Stimulated activated CD8-positive, alpha-beta memory T cell treated with anti-CD3 and anti-CD28 coated beads, Interleukin-7, amount 100 ng/mL, for 24 hours (primary cell): ENCODE results near the gene SLC9A3.
"Not testable (repeated sequence)": the region's sequence is repeated elsewhere in the genome, so short reads cannot be mapped to it uniquely, and the experiment has no call there.

Experiments used
- DNase-seq: peaks from one replicate; pipeline ENCODE4 v3.0.0-alpha.2; 2020; ENCODE audit warnings: low read depth

Gene SLC9A3

DNA sequence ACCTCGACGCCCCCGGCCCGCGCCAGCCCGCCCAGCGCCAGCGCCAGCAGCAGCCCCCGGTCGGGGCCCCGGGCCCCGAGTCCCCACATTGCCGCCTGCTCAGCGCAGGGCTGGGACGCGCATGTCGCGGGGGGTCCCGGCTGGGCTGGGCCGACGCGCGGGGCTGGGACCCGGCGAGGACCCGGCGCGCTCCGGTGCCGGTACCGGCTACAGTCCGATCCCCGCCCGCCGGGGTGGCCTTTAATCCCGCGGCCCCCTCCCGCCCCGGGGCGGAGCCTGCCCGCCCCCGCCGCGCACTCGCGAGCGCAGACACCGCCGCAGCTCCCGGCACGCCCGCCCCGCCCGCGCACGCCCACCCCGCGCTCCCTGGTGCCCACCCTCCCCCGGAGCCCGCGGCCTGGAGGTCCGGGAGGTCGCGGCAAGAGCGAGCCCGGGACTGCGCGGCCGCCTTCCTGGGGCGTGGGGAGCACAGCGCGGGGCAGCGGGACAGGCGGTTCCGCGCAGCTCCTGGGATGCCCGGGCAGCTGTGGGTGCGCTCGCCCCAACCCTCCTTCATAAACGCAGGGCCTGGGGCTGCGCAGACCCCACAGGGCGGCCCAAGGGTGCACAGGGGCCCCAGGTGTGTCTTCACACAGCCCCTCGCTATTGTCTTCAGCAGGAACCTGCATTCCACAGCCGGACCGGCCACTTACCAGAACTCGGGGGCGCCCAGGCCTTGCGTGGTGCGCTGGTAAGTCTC is at the start of gene SLC9A3:
SLC9A3 (minus strand) TSS at position 216 of the 739 bp plus-strand sequence.
- DNase-seq, result no peak

DNA sequence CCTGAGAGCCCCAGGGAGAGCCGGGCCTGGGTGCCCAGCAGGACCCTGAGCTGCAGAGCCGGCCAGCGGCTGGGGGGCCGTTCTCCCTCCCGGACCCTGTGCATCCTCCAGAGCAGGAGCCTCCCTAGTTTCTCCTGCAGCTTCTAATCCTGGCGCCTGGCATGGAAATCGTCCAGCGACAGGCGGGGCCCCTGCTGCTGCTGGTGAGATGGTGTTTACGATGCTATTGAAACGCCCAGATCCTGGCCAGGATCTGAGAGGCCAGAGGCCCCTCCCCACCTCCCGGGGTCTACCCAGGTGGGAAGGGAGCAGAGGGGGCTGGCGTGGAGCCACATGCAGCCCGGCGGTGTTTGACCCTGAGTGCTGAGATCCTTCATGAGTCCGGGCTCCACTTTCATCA is 49.7 kb upstream of the SLC9A3 start:
- no peak for DNase-seq

DNA sequence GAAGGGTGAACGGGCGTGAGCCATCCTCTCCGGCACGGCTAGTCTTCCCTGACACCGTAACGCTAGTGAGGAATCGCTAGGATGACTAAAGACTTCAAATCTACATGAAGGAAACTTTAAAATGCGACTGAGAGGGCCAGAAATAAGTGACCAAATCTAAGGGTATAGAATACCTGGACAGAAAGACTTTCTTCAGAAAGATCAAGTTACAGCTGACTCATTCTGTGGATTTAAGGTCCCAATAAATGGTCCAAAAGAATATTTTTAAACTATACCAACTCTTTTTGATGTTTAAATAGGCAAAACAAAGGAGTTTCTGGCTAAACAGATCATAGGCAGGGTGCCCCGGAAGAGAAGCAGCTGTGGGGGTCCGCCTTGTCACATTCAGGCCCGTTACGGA is 49.0 kb upstream of the SLC9A3 start:
- no peak for DNase-seq

DNA sequence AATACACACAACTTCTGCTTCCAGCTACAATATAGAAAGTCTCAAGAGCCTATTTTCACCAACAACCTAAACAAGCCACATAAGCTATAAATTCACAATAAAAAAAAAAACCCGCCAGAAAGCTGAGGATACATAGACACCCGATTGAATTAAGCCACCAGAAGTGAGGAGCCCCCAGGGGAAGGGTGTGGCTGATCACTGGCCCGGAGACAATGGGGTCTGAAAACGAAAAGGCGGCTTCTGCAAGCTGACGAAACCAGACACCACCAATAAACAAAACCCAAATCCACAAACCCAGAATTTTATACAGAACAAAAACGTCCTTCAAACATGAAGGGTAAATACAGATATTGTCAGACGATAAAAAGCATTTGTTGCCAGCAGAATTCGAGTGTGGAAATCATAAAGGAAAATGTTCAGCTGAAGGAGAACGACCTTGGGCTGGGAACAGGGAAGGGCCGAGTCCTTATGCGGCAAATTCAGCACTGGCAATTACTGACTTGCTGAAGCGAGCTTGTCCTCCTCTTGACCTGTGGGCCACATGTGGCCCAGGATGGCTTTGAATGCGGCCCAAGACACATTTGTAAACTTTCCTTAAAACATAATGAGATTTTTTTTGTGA is 48.3 kb upstream of the SLC9A3 start:
- no peak for DNase-seq

DNA sequence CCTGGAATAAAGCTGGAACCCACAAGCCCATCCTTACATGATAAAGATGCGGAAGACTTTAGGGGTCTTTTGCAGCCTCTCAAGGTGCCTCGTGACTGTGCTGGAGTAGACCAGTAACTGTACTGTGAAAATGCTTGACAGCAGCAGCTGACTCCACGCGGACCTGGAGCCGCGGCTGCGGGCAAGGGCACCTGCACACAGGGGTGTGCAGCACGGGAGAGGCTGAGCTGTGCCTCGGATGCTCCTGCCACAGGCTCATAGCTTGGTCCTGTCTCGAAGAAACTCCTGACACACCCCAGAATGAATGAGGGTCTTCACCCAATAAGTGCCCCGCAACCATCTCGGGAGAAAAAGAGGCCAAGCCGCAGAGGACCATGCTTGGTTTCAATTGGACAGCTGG is 47.5 kb upstream of the SLC9A3 start:
- DNase-seq, result no peak

DNA sequence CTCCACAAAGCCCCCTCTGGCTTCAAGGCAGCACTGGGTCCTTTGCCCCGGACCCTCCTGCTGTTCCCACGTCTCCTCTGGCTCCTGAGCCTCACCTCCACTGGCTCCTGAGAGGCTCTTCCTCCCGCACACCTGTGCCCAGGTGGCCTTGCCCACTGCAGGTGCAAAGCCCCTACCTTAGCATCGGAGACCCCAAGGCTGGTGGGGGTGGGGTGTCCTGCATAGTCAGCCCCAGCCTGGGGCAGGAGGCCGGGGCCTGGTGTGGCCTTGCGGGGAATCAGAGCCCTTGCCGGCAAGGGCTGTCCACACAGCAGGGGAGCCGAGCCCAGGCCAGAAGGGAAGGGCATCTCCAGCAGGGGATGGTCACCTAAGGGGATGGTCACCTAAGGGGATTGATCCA is 46.6 kb upstream of the SLC9A3 start:
- no peak for DNase-seq

DNA sequence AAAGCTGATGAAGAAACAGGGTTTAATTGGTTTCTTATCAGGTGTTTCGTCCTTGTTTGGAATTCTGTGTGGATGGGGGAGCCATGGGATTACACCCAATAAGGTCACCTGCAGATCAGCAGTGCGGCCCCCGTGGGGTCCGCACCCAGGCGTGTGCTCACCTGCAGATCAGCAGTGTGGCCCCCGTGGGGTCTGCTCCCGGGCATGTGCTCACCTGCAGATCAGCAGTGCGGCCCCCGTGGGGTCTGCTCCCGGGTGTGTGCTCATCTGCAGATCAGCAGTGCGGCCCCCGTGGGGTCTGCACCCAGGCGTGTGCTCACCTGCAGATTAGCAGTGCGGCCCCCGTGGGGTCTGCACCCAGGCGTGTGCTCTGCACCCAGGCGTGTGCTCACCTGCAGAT is 46.2 kb upstream of the SLC9A3 start:
- DNase-seq, result no peak

DNA sequence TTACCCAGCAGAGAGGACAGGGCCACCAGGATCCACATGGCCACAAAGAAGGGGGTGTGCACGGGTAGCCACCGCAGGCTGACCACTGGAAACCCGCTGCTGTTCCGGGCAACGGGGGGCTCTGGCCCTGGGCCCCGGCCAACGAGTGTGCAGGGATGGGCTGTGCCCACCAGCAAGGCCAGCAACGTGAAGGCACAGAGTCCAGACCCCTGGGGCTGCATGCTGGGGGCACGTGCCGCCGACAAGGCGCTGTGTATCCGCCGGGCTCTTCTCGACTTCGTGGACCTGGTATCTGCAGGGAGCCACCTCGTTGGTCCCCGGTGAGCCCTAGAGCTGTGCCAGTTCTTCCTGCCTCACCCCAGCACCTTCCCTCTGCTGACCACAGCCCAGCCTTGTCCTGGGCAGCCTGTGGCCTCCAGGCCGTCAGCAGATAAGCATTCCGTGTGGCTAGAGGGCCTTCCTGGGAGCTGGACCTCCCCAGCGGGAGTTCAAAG is 45.7 kb upstream of the SLC9A3 start:
- no peak for DNase-seq

DNA sequence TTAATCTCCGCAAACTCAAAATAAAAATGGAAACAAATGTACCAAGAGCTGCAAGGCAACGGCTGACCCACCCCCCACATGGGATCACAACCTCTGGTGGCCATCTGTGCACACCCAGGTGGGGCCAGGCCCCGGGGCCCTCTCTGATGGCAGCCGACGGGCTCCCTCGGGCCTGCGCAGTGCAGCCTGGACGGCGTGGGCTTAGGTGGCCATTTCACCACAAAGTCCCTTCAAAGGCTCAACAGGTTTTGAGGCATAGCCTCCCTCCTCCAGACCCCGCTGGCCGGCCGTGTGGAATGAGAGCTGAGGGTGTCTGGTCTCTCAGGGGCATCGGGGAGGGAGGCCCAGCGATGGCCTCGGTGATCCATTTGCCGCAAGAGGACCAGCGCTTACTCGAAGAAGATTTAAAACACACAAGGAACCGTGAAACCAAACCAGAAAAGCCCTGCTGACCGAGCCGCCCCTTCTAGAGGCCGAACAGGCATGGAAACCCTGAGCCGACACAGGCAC is 45.2 kb upstream of the SLC9A3 start:
- DNase-seq, result no peak

DNA sequence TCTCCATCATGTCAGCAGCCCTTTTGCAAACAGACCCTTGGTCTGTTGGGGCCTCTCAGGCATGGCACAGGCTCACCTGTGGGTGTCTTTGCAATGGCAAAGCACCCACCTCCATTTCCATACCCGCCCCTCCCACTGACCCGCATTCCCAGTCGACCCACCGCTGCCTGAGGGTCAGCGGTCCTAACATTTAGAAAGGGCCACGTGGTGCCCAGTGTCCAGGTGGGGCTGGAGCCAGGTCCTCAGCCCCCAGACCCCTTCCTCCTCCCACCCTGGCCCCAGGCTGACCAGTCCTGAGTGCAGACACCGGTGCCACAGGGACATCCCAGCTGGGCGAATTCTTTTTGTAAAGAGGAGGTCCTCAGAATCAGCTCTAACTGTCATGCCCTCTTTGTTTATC is 44.6 kb upstream of the SLC9A3 start:
- DNase-seq, result no peak

DNA sequence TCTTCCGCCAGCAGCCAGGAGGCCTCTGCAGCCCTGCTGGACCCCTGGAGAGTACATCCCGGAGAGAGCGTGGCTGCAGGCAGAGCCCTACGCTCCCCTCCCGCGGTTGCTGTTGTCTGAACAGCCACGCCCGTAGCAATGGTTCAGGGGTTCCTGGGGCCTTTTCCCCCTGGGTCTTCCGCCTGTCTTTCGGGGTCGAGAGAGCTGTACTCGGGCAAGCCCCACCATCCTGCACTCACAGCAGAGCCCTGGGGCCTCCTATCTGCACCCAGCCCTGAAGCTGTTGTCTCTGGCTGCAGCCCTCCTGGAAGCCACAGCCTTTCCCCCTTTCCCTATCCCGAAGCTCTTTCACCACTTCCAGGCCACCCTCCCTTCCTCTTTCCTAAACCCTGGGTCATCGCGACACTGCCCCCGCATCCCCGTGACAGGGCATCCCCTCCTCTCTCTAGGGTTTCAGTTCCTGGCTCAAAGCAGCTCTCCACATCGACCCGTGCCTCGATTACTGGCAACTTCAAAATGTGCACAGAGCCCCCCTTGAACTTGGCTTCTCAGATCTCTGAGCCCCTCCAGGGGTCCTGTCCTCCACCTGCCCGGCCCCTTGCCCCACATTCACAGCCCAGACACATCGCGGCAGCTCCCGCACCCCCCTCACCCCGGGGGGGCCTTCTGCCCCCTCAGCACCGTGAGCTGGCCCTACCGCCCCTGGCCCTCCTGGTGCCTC is 44.0 kb upstream of the SLC9A3 start:
- DNase-seq, result no peak

DNA sequence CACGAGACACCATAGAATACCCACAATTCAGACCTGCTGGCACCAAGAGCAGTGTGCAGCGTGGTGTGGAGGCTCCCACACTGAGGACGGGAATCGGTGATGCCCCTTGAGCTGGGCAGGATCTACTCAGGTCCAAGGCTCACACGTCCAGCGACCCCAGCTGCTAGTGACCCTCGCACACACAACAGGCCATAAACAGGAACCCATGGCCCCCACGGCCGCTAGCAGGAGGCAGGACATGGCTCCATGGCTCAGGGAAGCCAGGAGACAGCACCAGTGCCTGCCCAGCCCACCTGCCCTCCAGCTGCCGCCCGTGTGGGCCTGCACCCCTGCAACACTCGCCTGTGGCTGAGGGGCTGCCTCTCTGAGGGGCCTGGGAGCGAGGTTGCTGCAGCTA is 43.4 kb upstream of the SLC9A3 start:
- DNase-seq, result no peak

DNA sequence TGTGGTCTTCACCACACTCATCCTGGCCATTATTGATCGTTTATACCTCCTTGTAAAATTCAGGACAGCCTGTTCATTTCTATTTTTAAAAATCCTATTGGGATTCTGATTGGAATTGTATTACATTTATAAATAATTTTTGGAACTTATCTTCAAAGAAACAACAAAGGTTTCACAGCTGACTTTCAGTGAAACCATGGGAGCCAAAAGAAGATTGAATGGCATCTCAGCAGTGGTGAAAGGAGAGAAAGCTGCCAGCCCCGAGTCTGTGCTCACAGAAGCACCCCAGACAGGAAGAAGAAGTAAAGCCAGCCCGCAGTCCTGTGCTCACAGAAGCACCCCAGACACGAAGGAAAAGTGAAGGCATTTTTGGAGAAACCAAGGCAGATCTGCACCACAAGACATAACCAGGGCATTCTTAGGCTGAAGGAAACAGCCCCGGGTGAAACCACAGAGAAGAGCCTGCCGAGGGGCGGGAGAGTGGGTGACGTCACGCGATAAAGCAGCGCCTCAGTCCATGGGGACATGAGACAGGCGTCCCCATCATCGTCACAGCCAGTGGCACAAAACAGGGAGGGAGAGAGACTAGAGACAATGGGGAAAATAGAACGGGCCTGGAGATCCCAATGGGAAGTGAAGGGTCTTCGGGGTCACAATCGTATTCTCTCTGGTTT is 42.5 kb upstream of the SLC9A3 start:
- no peak for DNase-seq

DNA sequence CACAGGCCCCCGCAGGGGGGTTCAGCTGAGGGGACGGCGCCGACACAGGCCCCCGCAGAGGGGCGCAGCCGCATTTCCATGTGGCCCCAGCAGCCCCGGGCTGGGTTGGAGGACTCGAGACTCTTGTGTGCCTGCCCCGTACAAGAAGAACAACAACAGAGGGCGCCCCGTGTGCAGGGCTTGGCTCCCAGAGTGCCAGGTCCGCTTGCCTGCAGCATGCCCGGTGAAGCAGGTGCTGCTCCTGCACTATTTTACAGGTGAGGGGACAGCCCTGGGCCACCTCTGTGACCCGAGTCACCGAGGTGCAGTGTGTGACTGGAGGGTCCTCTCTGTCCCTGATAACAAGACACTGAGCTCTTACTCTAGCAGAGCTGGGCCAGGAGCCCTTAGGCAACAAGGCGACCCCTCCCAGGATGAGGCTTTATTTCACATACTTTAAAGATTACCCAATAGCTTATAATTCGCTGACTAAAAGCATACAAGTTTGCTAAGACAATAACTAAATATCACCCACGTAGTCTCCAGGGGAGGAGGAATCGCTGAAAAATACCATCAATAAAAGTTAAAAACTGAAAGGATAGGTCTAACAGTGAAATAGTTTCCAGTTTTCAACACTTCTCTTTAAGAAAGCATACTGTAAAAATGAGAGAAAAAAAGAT is 41.7 kb upstream of the SLC9A3 start:
- no peak for DNase-seq

DNA sequence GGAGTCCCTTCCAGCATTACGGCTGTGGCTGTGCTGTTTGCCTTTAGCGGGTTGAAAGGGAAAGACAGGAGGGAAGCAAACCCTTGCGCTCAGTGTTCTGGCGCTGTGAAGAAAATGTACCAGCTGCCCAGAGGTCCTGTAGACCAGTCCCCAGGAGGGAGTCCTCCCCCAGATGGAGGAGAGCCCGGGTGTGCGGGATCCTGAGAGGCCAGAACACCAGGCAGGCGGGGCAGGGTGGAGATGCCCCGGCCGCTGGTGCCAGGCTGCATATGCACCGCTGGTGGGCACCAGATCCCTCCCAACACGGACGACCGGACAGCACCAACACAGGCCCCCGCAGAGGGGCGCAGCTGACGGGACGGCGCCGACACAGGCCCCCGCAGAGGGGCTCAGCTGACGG is 37.2 kb upstream of the SLC9A3 start:
- no peak for DNase-seq

DNA sequence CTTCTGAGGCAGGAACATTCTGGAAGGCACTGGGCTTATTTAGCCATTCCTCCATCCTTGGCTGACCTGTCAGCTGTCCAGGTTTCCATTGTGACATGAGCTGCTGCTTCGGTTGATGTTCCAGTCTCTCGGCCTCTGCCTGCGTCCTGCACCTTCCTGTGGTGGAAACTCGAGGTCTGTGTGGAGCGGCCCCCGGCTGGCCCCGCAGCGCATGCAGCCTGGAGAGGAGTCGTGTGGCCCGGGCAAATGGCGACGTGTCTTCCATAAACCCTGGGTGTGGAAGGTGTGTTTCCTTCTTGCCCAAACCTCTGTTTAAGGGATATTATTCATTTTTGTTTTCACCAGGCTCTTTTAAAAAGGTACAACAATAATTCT is 36.5 kb upstream of the SLC9A3 start:
- no peak for DNase-seq

DNA sequence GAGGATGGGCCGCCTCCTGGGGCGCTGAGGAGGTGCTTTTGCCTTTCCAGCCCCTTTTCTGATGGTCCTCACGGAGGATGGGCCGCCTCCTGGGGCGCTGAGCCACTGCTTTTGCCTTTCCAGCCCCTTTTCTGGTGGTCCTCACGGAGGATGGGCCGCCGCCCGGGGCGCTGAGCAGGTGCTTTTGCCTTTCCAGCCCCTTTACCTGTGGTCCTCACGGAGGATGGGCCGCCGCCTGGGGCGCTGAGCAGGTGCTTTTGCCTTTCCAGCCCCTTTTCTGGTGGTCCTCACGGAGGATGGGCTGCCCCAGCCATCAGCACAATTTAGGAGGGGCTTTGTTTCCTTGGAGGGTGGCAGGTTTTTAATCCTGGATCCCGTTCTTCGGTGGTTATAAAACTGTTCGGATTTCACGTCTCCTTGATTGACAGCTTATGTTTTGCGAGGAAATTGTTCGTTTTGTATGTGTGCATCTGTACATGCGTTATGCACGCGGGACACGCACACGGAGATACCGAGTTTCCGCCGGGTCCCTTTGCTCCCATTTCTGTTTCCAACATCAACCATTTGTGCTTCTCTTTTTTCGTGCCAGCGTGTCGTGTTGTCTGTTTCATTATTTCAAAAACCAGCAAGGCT is 34.7 kb upstream of the SLC9A3 start:
- DNase-seq, result no peak

DNA sequence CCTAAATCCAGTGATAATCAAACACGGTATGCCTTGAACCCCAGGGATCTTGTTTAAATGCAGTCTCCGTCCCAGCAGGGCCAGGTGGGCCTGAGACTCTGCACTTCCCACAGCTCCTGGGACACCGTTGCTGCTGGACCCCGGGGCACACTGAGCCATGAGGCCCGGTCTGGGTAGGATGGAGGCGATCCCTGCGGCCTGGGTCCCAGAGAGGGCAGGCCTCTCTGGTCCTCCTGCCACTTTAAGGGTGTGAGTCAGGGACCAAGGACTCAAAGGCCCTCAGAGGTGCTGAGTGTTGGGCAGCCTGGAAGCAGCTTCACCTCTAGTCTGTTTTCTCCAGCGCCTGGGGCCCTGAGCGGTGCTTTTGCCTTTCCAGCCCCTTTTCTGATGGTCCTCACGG is 34.1 kb upstream of the SLC9A3 start:
- DNase-seq, result no peak

DNA sequence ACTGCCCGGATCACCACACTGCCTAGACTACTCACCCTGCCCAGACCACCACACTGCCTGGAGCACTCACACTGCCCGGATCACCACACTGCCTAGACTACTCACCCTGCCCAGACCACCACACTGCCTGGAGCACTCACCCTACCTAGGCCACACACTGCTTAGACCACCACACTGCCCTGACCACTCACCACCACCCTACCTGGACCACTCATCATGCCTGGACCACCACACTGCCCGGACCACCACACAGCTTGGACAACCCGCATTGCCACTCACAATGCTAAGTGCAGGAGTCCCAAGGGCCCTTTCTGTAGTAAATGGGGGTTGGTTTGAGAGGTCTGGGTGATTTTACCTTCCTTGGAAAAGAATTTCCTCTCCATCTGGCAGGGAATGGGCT is 33.7 kb upstream of the SLC9A3 start:
- not testable (repeated sequence) for DNase-seq

DNA sequence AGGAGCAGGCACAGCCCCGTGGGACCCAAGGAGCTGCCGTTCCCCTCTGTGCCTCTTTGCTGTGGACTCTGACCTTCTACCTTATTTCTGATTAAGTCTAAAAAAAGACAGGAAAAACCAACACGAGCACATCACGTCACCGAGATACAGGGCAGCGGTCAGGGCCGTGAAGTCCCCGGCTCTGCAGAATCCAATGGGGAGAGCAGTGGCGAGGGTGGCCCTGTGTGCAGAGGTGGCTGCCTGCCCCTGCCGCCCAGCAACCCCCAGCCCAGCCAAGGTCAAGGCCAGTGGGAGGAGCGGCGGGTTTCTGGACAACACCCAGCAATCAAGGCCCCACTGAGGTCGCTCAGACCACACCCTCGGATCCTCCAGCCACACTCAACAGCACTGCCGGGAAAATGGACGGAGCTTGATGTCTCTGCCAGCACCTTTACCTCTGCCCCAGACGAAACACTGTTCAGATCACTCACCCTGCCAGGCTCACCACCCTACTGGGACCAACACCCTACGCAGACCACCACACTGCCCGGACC is 32.7 kb upstream of the SLC9A3 start:
- DNase-seq, result no peak

DNA sequence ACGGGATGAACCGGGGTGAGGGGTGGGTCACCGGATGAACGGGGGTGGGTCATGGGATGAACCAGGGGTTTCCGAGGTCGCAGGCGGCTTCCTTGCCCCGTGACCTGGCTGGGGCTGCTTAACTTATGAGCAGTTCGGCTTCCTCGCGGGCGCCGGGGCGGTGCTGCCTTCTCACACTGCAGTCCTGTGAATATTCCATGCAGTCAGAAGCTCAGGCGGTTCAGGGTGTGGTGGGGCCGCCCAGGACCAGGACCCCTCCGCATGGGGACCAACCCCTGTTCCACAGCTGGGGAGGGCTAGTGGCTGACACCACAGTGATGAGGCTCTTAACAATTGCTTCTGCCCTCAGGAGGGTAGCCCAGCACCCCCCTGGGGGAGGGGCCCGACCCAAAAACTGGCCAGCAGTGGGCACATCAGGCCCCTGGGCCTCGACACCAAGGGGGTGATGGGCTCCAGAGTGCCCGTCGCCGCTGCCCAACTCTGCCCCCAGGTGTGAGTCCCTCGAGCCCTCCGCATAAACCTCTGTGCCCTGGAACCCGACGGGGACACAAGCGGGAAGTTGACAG is 30.9 kb upstream of the SLC9A3 start:
- no peak for DNase-seq
